Iris pigment epithelial cell (primary cell): ENCODE data around the gene PLAU.
"Not testable (repeated sequence)": the region's sequence is repeated elsewhere in the genome, so short reads cannot be mapped to it uniquely, and the experiment has no call there.

Experiments
- DNase-seq: peaks from one replicate; pipeline ENCODE4 v3.0.0-alpha.2; 2011; ENCODE audit warnings: low read depth

Gene PLAU

DNA sequence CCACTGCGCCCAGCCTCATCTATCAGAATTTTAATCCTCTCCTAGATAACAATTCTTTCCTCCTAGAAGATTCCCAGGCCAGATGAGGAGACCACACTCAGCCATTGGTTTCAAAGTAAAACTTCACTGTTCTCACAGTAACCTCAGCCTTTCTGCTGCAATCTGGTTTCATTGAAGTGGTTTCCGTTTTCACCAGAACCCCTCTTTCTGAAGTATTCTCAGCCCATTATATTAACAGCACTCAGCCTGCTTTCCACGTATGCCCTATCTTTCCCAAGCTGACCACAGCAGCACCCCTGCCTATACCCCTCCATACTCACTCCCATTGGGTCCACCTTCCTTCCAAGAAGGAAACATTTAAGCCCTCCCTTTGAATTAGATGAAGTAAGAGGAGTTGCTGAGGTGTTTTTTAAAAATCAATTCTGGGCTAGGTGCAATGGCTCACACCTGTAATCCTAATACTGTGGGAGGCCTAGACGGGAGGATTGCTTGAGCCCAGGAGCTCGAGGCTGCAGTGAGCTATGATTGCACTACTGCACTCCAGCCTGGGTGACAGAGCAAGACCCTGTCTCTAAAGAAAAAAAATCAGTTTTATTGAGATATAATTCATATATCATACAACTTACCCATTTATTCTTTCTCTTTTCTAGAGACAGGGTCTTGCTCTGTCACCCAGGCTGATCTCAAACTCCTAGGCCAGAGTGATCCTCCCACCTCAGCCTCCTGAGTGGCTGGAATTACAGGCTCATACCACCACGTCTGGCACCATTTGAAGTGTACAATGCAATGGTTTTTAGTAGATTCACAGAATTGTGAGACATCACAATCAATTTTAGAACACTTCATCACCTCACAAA is 11.3 kb downstream of the PLAU start:
- no peak for DNase-seq

GRCh38 chr10:73922864-73923133 is 11.9 kb downstream of the PLAU start:
- DNase-seq = no peak

DNA sequence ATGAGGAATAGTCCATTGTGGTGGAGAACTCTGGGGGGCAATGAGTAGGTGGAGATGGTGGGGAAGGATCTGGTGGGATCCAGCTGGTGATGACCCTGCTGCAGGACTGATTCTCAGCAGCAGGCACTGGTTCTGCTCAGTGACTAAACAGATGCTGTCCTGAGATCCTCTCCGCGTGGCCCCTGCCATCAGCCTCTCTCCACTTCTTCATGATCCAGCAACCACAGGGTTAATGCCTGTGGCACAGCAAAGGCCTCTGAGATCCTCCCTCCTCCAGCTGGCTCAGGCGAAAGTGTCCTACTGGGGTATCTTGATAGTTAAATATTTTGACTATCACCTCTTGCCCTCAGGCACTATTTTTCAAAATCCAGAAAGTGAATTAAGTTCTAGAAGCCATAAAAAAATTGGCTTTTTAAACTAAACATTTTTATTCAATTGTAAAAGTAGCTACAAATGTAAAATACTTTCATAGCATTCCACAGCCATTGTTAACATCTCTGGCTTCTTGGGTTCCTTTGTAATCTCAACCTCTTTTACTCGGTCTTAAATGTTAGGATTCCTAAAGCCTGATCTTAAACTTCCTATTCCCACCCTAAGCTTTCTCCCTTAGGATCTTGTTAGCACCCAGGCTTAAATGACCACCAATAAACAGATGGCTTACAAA is 13.1 kb downstream of the PLAU start:
- no peak for DNase-seq

- no peak for DNase-seq
Observed at GRCh38 chr10:73924935-73925334, 14.0 kb downstream of the PLAU start.

DNA sequence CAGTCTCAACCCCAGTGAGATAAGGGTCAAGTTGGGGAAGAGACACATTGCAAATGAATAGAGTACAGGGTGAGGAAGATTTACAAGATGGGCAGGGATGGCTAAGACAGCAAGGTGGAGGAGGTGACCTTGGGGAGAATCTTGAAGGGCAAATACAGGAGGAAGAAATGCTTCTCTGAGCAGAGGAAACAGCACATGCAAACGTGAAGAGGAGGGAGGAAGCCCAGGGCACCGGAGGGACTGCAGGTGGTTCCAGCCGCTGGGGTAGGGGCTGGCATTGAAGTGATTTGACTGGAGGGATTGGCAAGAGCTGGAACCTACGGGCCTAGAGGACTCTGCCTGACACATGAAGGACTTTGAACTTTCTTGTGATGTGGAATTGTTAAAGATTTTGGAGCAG is 14.6 kb downstream of the PLAU start:
- no peak for DNase-seq

DNA sequence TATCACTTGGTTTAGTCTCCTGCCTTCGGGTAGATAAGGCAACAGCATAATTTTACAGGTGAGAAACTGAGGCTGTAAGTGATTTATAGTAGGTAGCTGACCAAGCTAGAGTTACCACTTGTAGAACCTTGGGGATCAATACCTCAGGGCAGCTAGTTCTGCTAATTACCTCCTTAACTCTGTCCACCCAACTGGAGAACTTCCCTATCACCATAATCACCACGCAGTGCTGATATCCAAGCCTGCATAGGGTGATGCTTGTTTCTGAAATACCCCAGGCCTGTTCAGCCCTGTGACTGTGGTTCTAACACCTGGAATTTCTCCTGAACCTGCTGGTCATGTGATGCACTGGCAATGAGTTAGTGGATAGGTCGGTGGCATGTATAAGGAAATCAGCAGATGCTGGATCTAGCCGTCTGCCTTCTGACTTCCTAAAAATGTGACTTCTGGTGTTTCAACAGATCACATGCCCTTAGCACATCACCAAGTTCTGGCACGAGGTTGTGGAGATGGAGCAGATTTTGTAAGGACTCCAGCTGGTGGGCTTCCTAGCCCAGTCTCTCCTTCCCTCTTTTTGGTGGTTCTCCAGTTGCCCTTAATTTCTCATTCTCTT is 15.3 kb downstream of the PLAU start:
- DNase-seq = no peak

GRCh38 chr10:73930630-73931327 is 19.8 kb downstream of the PLAU start:
- not testable (repeated sequence) for DNase-seq

DNA sequence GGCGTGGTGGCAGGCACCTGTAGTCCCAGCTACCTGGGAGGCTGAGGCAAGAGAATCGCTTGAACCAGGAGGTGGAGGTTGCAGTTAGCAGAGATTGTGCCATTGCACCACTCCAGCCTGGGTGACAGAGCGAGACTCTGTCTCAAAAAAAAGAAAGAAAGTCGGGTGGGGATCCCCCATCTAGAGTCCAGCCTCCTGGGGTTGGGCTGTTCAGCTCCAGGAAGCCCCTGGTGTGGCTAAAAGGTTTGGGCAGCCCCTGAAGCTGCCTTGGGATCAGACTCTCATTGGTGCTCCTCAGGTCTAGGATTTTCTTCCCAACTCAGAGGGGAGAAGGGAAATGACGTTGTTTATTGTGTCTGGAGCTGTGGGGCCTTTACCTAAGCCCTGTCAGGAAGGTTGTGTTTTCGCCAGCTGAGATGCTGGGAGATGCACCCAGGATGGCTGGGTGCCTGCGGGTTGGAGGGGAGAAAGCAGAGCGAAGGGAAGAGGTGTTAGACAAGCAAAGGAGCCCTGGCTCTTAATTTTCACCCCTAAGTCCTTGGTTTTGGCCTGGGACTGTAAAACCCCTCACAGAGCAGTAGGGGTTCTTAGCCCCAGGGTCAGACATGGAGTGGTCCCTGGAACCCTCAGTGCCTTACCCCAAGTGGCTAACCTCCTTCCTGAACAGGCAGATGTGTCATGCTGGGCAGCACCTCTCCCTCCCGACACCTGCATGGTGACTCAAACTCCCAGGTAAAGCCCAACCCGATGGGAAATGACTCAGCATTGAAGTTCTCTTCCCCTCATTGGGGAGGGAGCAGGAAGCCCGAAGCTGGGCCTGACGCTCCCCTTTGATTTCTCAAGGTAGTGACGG is 21.1 kb downstream of the PLAU start:
- peak; percentile 31 for DNase-seq

GRCh38 chr10:73932620-73933112 is 21.7 kb downstream of the PLAU start:
- DNase-seq = no peak

DNA sequence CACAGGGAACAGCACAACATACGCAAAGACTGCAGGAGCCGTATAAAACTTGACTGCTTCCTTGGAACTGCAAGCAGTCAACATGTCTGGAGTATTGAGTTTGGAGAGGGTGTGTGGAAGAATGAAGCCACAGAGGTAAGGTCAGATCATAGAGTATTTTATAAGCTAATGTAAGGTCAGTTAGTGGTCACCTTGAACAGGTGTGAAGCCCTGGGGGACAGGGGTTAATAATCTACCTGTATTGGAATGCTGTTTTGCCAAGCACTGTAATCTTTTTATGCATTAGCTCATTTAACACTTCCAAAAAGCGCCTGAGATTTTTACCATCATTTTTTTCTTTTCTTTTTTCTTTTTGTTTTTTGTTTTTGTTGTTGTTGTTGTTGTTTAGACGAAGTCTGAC is 23.1 kb downstream of the PLAU start:
- DNase-seq = no peak

- no peak for DNase-seq
Observed at GRCh38 chr10:73935895-73936294, 25.0 kb downstream of the PLAU start.

DNA sequence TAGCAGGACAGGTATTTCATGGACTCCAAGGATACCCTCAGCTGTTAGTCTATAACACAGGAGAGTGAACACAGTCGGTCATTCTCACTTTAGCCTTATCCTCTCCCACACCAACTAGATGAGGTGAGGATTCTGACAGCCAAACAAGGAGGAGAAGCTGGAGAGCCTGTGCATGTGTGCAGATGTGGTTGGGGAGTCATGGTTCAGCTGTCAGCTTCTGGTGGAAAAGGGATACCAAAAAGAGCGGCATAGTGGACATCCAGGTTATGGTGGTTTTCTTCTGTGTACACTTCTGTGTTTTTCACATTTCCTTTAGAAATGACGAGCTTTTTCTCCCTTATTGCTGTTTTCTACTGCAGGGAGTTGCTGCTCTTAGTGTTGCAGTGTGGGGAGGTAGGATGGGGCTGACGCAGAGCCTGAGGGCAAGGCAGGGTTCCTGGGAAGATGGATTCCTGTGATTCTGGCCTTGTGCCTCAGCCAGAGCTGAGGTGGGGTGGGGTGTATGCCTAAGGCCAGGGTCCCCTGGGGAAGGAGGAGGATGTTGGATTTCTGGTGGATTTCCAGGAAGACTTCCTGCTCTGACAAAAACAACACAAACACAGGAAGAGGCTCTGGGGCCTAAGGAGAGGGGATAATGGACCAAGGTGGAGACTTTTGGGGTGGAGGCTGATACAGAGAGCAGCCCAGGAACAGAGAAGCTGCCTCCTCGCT is 26.6 kb downstream of the PLAU start:
- no peak for DNase-seq

DNA sequence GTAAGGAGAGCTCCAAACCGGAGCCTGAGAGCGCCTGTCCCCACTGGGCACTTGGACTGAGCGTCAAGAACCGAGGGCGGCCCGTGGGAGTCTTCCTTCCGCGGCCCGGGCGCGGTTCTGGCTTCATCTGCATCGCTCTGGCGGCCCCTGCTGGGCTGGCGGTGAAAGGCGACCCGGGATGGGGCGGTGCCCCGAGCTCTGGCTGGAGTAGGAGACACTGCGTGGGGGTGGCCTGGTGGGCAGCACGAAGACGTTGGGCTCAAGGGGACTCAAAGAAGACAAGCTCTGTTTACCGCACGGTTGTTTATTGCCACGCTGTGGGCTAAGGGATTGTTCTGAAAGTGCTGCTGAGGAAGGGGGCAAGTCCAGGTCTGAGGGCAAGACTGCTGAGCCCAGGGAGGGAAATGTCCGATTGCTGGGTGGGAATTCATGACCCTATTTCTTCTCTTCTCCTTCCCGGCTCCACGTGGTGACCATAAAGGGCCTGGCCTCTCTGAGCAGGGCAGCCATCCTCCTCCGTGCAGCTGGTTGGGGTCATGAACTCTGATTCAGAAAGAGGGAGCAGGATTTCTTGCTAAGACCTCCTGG is 29.8 kb downstream of the PLAU start:
- peak; percentile 61 for DNase-seq

DNA sequence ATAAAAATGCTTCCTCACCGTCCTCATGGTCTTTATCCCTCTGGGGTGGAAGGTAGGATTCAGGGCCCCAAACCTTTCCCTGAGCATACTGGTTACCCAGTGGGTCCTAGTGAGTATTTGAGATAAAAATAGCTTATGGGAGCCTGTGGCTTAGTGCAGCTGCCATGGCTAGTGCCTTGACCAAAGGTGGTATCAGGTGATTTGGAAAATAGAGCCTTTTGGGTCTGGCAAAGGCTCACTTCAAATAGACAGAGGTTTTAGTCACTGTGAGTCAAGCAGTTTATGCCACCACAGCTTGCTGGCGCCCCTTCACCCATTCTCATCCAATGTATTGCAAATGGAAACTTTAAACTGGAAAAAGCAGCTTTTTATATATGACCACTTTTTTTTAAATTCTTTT is 30.4 kb downstream of the PLAU start:
- no peak for DNase-seq

DNA sequence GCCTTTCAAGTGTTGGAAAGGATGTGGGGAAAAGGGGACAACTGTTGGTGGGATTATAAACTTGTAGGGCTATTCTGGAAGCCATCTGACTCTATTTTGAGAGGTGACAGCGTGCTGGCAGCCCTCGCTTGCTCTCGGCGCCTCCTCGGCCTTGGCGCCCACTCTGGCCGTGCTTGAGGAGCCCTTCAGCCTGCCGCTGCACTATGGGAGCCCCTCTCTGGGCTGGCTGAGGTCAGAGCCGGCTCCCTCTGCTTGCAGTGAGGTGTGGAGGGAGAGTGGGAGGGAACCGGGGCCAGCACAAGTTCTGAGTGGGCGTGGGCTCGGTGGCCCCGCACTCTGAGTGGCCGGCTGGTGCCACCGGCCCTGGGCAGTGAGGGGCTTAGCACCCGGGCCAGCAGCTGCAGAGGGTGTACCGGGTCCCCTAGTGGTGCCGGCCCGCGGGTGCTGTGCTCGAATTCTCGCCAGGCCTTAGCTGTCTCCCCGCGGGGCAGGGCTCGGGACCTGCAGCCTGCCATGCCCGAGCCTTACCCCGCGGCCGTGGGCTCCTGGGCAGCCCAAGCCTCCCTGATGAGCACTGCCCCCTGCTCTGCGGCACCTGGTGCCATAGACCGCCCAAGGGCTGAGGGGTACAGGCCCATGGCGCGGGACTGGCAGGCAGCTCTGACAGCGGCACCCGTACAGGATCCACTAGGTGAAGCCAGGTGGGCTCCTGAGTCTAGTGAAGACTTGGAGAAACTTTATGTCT is 33.6 kb downstream of the PLAU start:
- DNase-seq = no peak

DNA sequence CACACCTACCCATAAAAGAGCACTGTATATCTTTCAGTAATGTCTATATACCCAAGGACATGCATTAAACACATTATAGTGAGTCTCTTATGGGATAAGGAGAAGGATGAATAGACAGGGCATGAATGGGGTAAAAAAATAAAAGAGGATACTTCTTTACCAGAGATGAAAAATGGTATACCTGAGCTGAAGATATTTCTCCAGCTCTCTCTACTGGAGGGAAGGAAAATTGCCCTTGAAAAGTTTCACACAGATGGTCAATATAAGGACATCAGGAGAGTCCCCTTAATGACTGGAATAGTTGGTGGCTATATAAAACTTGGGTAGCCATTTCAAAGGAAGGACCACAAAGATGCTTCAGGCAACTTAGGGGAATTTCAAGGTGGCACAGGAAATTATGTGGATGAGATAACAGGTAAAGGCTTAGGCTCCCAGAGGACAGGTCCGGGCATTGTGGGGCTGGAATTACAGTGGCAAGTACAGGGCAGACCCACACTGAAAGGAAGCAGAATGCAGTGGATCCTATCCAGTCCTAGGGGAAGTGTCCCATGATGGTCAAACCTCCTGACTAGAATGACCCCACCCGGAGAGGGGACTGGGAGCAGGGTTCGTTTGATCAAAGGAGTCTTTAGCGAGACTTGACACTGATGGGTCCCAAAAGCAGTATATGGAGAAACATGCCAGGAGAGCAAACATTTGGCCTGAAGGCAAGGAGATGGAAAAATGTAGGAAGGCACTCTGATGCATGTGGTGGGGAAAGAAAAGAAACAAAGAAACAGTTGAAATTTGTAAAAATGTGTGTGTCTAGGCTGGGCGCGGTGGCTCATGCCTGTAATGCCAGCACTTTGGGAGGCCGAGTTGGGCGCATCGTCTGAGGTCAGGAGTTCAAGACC is 35.6 kb downstream of the PLAU start:
- DNase-seq = no peak

- DNase-seq = no peak
Observed at GRCh38 chr10:73948947-73949633, 38.2 kb downstream of the PLAU start.
